Measurements from ENCODE around the gene LCK.
"Not testable (repeated sequence)": the region's sequence is repeated elsewhere in the genome, so short reads cannot be mapped to it uniquely, and the experiment has no call there.

Gene LCK

GRCh38 chr1:32249831-32250525 lies 1.1 kb upstream of the LCK start:
- no peak for TF ChIP-seq CTCF (IDR thresholded peaks at IDR 0.05; ENCODE audit: insufficient read depth, low read depth, low read length, missing control alignments)
- DNase-seq (ENCODE audit: low read depth) = peak; percentile 68
- H3K4me3 ChIP-seq (ENCODE audit: low read length) = no peak overlapping the region

- no peak for TF ChIP-seq CTCF (IDR thresholded peaks at IDR 0.05; ENCODE audit: insufficient read depth, low read depth, low read length, missing control alignments)
- no peak for DNase-seq (ENCODE audit: low read depth)
- H3K4me3 ChIP-seq (ENCODE audit: low read length) = no peak overlapping the region
Observed at GRCh38 chr1:32255072-32256071, 4.3 kb downstream of the LCK start.

GRCh38 chr1:32256473-32257226 lies 5.6 kb downstream of the LCK start:
- H3K4me3 ChIP-seq (ENCODE audit: low read length) = no peak overlapping the region
- no peak for DNase-seq (ENCODE audit: low read depth)
- TF ChIP-seq CTCF (IDR thresholded peaks at IDR 0.05; ENCODE audit: insufficient read depth, low read depth, low read length, missing control alignments) = no peak

GRCh38 chr1:32257227-32257508 lies 6.1 kb downstream of the LCK start:
- no peak for TF ChIP-seq CTCF (IDR thresholded peaks at IDR 0.05; ENCODE audit: insufficient read depth, low read depth, low read length, missing control alignments)
- no peak overlapping the region for H3K4me3 ChIP-seq (ENCODE audit: low read length)
- DNase-seq (ENCODE audit: low read depth) = no peak

- not testable (repeated sequence) for H3K4me3 ChIP-seq (ENCODE audit: low read length)
Observed at GRCh38 chr1:32263236-32263593, 12.2 kb downstream of the LCK start.

GRCh38 chr1:32263744-32264143 lies 12.7 kb downstream of the LCK start:
- no peak overlapping the region for H3K4me3 ChIP-seq (ENCODE audit: low read length)
- TF ChIP-seq CTCF (IDR thresholded peaks at IDR 0.05; ENCODE audit: insufficient read depth, low read depth, low read length, missing control alignments) = no peak

More at GRCh38 chr1:32263236-32263593, 12.2 kb downstream of the LCK start:
- DNase-seq (ENCODE audit: low read depth) = not testable (repeated sequence)

GRCh38 chr1:32265846-32266245 lies 14.8 kb downstream of the LCK start:
- no peak overlapping the region for H3K4me3 ChIP-seq (ENCODE audit: low read length)
- no peak for TF ChIP-seq CTCF (IDR thresholded peaks at IDR 0.05; ENCODE audit: insufficient read depth, low read depth, low read length, missing control alignments)

More at GRCh38 chr1:32263744-32264143, 12.7 kb downstream of the LCK start:
- DNase-seq (ENCODE audit: low read depth) = no peak

More at GRCh38 chr1:32265846-32266245, 14.8 kb downstream of the LCK start:
- DNase-seq (ENCODE audit: low read depth) = no peak

Measured in epithelial cell of esophagus (primary cell).